ENCODE results near the gene WNK4.

WNK4 gene

GRCh38 chr17:42809250-42809649 lies 28.8 kb downstream of the WNK4 start:
- peak; percentile 83 for DNase-seq (ENCODE audit: low read depth)
- no peak overlapping the region for H3K4me3 ChIP-seq (ENCODE audit: low read length)
- no peak for TF ChIP-seq CTCF (IDR thresholded peaks at IDR 0.05; ENCODE audit: insufficient read depth, low read depth, low read length, missing control alignments)

- no peak overlapping the region for H3K4me3 ChIP-seq (ENCODE audit: low read length)
- TF ChIP-seq CTCF (IDR thresholded peaks at IDR 0.05; ENCODE audit: insufficient read depth, low read depth, low read length, missing control alignments) = no peak
- peak; percentile 59 for DNase-seq (ENCODE audit: low read depth)
Measured at GRCh38 chr17:42814633-42815399, 34.4 kb downstream of the WNK4 start.

DNA sequence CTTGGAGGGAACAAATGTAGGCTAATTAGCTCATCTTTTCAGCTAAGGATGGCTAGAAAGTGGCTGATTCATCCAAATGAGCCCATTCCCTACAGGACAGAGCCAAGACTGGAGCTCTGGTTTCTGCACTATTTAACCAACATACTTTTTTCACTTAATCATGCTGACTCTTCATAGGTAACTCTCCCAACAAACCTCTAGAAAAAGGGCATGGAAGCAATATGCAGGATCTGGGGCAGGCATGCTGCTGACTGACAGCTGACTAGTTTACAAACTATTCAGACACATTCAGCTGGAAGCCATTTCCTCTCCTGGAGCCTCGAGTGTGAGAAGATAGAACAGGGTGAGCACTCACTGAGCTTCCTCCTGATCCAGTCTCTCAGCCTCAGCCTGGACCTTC lies 37.5 kb downstream of the WNK4 start:
- peak; percentile 79 for DNase-seq (ENCODE audit: low read depth)
- TF ChIP-seq CTCF (IDR thresholded peaks at IDR 0.05; ENCODE audit: insufficient read depth, low read depth, low read length, missing control alignments) = no peak
- no peak overlapping the region for H3K4me3 ChIP-seq (ENCODE audit: low read length)

- DNase-seq (ENCODE audit: low read depth) = no peak
- TF ChIP-seq CTCF (IDR thresholded peaks at IDR 0.05; ENCODE audit: insufficient read depth, low read depth, low read length, missing control alignments) = no peak
Measured at GRCh38 chr17:42818379-42818778, 38.0 kb downstream of the WNK4 start.

DNA sequence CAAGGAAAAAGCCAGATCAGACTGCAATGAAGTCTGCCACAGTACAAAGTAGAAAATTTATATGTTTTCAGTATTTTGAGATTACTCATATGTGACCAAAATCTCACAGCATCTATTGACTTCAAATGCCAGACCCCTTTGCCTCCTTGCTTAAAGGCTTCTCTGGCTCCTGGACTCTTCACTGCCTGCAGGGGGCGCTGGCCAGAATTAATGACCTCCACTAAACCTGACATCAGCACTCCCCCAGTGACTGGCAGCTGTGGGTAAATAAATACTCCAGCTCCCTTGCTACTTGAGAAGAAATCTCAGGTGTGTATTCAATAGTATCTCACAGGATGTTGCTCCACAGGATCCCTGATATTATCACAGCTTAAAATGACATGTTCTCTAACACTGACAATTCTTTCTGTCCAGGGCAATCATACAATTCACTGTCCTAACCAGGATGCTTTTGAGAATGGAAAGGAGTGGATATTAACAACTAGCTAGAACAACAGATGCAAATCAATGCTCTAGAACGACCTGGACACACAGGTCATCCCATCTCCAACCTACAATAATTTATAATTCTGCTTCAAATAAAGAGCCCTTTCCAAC lies 39.6 kb downstream of the WNK4 start:
- peak; percentile 76 for TF ChIP-seq CTCF (IDR thresholded peaks at IDR 0.05; ENCODE audit: insufficient read depth, low read depth, low read length, missing control alignments)
- H3K4me3 ChIP-seq (ENCODE audit: low read length) = no peak overlapping the region
- peak; percentile 71 for DNase-seq (ENCODE audit: low read depth)

More at GRCh38 chr17:42818379-42818778, 38.0 kb downstream of the WNK4 start:
- H3K4me3 ChIP-seq (ENCODE audit: low read length) = no peak overlapping the region

GRCh38 chr17:42821176-42821575 lies 40.8 kb downstream of the WNK4 start:
- no peak for DNase-seq (ENCODE audit: low read depth)
- no peak for TF ChIP-seq CTCF (IDR thresholded peaks at IDR 0.05; ENCODE audit: insufficient read depth, low read depth, low read length, missing control alignments)
- H3K4me3 ChIP-seq (ENCODE audit: low read length) = no peak overlapping the region

Data from epithelial cell of esophagus (primary cell).